OCI-LY1 (cell line): ENCODE data around the gene MAP7.

Source experiments
- CTCF ChIP-seq: fragments of 200-600 bp; sonication (generic), shearing (Covaris generic); IDR thresholded peaks from 2 replicates; pipeline ENCODE4 v1.5.1; 2017; ENCODE audit warnings: mild to moderate bottlenecking, antibody characterized with exemption, low read length, moderate library complexity, mixed read lengths
- EZH2 ChIP-seq: fragments of 200-600 bp; sonication (generic), shearing (Covaris generic); IDR thresholded peaks from 2 replicates; pipeline ENCODE4 v1.8.0; 2017; ENCODE audit warnings: borderline replicate concordance, mixed run types, mild to moderate bottlenecking, antibody characterized with exemption, low read length, moderate library complexity, mixed read lengths

- no peak for TF ChIP-seq CTCF
- no peak for TF ChIP-seq EZH2
Observed at GRCh38 chr6:136409597-136409996, 140.6 kb downstream of the MAP7 start.
